Endometrial microvascular endothelial cells (primary cell): Measurements from ENCODE around the gene GLCCI1. TPM values are rescaled to one million over a fixed set of nuclear protein-coding genes. Genes with fewer than 3 reads are reported as not detected.

Source experiments
- in situ Hi-C: cut with HindIII; loops from 2 replicates; pipeline ENCODE4 v1.10.0; 2017; ENCODE audit warnings: low sequenced_read_pairs, low pct_unique_long_range_greater_than_20kb; ENCODE audit errors: inconsistent ontology term
- total RNA-seq: library from RNA; depleted of rRNA; stranded (reverse); fragments of >200 nt; gene quantifications from one replicate; pipeline ENCODE4 v1.2.3, GENCODE V29; 2015; ENCODE audit errors: inconsistent ontology term

The GLCCI1 gene
- 2.9 TPM for total RNA-seq

DNA sequence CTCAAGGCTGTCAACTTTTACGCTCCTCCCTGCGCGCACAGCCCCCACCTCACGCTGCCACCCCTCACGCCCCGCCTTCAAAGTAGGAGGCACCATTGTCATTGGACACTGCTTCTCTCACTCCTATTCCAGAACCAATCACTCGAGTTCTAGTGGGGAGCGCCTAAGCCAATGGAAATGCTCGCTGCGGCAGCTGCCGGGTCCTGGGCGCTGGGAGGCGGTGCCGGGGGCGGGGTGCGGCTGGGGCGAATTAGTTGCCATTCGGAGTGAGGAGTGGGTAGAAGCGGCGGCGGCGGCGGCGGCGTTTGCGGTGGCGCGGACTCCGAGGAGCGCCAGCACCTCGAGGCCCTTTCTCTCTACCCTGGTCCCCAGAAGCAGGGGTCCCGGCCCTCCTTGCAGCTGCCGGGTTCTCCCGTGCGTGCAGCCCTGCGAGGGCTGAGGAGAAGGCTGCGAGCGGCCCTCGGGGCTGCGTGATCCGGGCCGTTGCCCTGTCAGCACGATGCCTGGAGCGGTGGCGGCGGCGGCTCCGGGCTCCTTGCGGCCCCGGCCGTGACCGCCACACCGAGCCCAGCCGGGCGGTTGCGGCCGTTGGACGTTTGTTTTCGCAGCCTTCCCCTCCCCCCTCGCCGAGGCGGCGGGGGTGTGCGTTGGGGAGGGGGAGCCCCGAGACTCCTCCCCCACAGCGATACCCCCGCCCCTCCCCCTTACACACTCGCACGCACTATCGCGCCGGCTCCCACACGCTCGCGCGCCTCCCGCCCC lies at the start of gene GLCCI1:
TSS of gene GLCCI1 (plus strand) at position 253 of the 762 bp plus-strand sequence. CDS start 555 bp downstream, outside the sequence.
- in situ Hi-C loops: no loop called here

DNA sequence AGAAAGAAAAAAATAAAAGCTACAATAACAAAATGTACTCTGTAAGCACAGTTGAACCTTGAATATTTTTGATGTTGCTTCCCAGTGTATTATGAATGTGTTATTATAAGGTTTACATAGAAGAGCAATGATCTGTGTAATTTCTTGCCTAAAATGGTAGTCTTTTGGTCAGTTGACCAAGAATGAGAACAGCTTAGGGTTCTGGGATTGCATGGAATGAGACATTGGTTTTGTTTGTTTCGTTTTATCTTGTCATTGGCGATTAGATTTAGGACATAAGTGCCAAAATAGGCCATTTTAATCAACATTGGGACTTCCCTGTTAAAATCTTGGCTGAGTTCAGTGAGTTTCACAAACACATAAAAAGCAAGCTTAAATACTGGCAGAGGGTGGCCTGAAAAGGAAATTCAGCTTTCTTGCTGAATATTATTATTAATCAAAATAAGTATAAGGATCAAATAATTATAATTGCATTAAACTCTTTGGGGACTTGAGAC lies 49.1 kb upstream of the GLCCI1 start:
- in situ Hi-C loops: no loop called here

DNA sequence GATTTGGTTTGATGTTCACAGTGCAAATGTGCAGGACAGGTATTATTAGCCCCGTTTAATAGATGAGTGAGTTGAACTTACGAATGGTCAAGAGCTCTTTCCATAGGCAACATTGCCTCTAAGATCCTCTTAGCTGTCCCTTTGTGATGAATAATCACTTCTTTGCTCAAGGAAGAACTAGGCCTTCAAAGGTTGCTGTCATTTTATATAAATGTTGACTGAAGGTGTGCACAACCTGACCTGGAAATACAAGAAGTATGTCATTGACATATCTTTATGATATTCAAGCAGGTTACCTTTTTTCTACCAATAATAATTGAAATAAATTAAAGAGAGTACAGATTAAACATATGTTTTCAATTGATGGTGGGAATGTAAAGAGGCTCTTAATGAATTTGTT lies 48.5 kb upstream of the GLCCI1 start:
- in situ Hi-C loops: no loop called here

DNA sequence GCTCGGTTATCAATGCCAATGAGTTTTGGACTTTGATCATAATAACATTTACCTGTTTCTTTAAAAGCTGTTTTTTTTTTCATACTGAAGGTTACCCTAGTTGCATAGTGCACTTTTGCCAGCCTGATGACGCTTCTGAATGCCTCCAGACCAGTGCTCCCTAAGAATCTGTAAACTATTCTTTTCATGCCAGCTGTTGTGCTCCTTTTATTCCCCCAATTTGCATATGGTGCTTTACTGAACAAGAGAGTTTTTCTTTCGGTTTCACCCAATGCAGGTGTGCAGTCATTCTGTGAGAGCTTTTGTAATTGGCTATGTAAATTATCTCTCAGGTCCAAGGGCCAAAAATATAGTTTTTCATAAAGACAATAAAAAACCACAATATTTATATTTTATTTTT lies 48.1 kb upstream of the GLCCI1 start:
- in situ Hi-C loops: no loop called here

DNA sequence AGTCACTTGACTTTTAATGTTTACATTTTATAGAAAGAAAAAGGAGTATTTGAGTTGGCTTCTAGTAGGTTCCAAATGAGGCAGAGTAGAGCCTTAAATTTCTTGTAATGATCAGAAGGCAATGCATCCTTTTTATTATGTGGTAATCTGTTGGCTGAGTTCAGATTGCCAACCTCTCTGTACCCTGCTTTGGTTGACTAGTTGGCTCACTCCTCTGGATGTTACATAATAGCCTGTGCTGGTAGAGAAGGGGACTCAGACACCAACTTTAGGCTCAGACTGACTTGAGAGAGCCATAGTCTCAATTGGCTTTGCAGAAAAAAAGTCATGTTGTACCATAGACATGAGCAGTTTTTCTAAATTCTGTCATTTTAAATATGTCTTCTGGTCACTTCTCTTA lies 46.8 kb upstream of the GLCCI1 start:
- in situ Hi-C loops: no loop called here

DNA sequence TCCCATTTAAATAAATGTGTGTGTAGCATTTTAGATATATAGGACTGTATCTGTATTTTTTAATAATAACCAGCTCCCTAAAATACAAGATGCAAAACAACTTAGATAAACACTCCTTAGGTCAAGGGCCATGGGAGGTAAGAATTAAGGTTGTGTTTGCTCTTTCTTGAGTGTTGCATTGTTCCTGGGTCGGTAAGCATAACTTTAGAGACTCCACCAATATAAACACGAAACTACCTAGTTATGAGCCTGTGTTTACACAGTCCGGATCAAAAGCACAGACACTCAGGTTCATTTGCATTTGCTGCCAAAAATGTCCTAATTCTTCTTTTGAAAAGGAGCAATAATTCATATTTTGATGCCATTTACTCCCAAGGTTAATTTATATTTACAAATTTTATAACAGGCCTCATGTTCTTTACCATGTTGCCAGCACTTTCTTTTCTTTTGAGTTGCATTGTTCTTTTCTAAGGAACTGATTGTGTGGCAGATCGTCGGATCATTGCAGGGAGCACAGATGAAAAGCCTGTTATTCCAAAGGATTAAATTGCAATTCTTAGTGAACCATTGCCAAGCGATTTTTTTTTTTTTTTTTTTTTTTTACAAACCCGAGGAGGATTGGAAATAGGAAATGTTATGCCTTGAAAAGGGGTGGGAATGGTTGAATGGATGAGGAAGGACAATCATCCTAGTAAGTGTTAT lies 45.8 kb upstream of the GLCCI1 start:
- in situ Hi-C loops: no loop called here

DNA sequence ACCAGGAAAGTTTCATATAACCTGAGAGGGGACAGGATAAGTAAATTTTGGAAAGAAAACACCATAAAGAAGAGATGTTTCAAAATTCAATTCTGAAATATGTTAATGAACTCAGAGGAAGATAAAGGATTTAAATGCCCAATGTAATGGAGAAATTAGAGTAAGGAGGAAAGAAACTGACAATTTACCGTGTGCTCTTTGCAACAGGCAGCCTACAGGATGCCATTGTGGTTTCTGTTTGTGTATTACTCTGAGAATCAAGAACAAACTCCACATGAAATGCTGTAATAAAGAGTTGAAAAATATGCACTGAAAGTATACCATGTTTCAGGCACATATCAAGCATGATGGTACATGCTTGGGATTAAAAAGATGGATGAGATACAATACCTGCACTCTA lies 44.8 kb upstream of the GLCCI1 start:
- in situ Hi-C loops: no loop called here

DNA sequence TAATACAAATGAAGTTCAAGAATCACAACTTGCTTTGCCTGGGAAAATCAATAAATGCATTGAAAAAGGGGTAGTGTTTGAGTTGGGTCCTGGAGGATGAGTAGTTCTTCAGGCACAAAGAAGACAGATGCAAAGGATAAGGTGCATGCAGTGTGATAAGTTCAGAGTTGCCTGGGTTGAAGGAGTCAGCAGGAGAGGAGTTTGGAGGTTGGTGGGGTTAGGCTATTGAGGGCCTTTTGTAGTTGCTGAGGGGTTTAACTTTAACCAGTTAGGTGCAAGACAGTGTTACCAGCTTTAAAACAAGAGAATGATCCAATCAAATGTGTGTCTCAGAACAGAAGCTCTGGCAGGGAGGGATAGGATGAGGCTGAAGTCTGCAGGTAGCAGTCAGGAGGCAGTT lies 44.3 kb upstream of the GLCCI1 start:
- in situ Hi-C loops: no loop called here

DNA sequence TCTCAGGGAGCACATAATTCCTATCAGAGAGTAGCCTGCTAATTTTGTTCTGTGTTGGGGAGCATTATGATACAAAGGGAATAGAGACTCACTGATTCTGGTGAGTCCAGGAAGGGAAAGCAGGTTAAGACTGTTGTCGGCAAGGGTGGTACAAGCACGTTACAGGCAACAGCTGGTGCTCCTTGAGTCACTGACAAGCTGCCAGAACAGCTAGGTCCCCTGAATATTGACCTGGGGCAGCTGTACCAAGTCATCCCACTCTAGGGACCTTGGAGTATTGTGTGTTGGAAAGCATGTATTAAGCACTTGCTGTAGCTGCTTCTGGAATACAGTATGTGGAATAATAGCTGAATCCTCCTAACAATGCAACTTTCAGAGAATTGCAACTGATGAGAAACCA lies 37.0 kb upstream of the GLCCI1 start:
- in situ Hi-C loops: no loop called here

DNA sequence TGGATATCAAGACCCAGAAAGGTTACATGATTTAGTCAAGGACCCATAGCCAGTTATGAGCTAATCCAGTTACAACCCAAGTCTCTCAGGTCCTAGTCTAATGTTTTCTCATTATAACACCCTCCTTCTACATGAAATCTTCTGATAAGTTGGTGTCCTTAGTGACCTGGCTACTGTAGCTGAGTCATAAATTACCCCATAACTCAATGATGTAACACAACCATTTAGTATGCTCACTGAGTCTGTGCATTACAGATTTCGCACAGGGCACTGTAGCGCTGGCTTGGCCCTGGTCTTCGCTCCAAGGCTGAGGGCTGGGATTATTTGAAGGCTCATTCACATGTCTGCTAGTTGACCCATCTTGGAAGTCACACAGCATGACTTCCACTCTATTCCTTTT lies 36.0 kb upstream of the GLCCI1 start:
- in situ Hi-C loops: no loop called here

DNA sequence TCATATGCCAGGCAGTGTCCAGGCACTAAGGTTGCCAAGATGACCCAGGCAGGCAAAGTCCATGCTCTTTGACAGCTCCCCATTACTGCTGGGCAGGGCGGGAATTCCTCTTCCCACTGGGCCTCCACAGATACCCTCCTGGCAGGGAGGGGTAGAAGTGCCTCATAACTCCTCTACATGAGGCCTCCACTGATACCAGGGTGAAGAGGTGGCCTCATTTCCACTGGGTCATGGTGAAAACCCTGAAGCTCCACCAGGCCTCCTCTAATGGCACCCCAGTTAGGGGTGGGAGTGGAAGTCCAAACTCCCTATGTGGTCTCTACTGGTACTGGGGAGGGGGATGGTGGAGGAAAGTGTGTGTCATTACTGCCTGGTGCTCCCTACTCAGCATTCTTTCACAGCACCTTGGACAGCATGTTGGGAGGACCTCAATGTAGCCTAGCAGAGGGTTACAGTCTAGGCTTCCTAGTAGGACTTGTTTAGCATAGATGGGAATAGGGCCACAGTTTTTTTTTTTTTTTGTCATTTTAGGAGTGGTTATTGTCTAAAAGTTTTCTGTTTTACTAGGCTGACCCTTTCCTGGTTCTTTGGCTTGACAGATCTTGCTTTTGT lies 34.6 kb upstream of the GLCCI1 start:
- in situ Hi-C loops: no loop called here

DNA sequence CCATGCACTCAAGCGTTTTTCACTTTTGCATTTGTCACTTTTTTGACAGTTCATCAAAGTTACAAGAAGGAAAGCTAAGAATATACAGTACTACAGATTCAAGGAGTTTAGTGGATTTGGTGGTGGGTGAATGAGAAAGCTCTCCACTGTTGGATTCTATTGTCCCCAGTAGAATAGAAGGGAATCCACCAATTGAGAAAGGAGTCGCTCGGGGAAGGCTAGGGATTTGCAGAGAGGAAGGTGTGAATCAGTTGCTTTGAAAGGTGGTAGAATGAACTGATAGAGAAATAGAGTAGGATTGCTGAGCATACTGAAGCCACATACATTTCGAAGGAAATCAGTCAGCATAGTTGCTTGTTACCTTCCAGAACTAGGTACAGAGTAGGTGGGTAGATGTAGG lies 33.7 kb upstream of the GLCCI1 start:
- in situ Hi-C loops: no loop called here

DNA sequence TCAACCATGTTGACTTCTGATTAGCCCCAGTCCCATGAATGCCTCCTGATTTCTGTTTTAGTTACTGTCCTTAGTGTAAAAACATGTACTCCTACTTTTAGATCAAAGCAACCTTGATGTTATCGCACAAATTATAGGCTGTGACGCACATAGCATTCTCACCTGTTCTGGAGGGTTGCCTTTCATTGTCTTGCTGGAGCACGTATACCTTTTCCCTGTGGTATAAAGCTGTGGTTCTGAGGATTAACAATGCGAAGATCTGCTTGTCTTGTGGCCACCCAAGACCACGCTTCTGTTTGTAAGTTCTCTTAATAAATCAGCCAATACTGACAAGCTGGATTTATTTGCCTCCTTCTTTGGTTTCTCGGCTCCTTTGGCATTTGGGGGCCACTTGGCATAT lies 30.1 kb upstream of the GLCCI1 start:
- in situ Hi-C loops: no loop called here

DNA sequence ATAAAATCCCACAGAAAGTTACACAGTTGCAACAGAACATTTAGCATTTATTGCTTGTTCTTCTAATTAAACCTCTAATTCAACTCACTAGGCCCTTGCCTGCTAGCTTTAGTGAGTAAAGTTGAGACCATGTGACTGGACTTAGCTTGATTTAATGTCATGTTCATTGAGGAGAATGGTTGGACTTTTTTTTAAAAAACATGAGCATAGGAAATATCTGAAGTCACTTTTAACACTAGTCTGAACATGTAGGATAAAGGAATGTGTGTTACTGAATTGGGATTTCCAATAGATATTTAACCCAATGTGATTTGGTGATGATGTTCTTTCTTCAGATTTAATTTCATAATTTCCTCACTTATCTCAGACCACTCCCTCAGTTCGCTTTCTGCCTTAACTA lies 24.6 kb upstream of the GLCCI1 start:
- in situ Hi-C loops: no loop called here

DNA sequence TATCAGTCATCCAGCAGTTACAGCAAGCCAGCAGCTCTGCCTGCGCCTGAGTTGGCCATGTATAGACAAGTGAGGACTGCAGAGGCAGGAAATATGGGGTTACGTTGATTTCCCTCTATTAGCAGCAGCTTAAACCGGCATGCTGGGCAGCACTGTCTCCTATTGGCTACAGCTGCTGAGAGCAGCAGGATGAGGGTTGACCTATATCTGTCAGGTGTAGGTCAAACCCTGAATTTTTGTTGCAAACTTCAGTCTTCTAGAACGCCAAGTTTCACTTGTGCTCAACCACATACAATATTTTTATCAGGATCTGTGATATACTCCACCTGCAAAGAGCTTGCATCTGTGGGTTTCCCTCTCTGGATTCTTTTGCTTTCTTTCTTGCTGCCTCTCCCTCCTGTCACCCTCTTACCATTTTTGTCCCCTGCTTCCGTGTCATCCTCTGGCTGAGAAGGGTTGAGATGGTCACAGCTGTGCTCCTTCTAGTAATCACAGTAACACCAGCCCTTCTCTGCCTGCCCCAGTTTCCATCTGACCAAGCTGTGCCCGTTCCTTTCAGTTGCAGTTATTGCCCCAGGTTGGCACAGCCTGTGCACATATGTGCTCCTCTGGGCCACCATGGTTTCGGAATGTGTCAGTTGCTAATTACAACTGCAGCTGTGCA lies 23.8 kb upstream of the GLCCI1 start:
- in situ Hi-C loops: no loop called here

DNA sequence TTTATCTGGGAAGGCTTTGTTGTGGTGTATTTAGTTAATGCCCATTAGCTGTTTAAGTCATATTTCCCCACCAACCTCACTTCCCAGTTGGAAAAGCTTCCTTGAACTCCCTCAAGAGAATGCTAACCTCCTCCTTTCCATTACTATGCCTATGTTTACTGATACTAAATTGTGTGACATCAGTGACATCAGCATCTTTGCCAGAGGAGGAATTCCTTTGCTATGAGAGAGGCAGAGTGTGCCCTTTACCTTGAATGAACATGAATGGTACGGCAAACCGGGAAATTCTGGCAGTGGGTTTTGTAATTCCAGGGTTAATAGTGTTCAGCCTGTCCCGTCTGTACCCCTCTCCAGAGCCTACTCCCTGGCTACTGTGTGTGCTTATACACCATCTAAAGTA lies 22.1 kb upstream of the GLCCI1 start:
- in situ Hi-C loops: no loop called here

DNA sequence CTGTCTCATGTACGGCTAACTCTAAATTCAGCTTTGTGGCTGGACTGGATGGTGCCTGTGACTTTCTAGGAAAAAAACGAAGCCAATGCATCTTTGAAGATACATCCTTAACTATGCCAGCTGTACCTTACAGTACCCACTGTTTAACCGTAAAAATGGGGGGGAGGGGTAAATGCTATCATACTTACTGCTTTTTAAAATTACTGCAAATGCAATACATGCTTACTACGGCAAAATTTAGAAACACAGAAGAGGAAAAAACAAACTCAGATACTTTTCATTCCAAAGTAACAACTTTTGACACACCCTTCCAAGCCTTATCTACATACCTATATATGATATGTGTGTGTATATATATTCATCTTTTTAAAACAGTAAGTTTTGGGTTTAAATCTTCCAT lies 20.4 kb upstream of the GLCCI1 start:
- in situ Hi-C loops: no loop called here

DNA sequence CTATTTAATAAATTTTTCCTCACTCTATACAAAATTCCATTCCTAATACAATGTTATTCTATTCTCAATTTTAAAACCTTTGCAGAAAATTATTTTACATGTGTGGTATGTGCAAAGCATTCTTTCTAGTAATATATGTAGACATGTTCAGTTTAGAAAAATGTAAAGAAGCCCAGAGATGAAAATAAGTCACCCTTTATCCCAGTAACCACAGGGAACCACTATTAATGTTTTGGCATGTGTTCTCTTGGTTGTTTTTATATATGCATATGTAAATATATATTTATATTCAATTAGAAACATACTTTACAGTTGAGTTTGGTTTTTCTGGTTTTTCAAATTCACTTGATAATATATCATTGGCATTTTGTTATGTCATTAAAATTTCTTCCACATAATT lies 14.8 kb upstream of the GLCCI1 start:
- in situ Hi-C loops: no loop called here

DNA sequence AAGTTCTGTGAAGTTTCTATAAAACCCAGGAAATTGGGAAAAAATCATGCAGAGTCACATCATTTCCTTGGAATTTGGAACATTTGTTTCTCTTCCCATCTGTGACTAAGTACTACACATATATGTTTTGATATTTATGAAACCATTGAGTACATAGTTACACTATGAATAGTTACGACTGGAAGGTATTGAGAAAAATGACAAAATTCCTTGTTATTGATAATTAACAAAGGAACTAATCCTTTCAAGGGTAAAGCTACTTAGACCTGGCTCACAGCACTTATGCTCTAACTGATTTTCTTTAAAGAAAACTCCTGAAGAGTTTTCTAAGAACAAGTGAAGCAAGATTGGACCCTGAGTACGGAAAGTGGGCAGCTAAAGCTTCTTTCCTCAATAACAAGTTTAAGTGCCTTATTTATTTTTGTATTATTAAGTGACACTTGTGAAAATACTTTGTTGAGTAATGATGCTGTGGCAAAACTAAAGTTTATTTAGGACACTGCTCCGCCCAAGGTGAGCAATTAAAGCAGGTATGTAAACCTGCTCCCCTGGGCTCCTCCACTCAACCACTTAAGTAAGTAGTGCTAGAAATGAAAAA lies 12.0 kb upstream of the GLCCI1 start:
- in situ Hi-C loops: no loop called here
